ENCODE data around the gene ACTL6B.

ACTL6B gene

DNA sequence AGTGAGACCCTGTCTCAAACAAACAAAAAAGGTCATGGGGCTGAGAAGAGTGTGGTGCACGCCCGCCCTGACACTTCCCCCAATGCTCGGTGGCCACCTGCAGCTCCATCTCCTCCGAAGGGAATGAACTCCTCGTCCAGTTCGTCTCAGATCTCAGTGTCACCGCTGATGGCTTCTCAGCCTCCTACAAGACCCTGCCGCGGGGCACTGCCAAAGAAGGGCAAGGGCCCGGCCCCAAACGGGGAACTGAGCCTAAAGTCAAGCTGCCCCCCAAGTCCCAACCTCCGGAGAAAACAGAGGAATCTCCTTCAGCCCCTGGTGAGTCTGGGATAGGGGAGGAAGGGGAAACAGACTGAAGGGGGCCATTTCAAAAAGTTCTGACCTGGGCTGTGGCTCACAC lies 49.9 kb downstream of the ACTL6B start:
- H3K4me3 ChIP-seq (ENCODE audit: low read length) = no peak overlapping the region
- TF ChIP-seq, protein P1, sequence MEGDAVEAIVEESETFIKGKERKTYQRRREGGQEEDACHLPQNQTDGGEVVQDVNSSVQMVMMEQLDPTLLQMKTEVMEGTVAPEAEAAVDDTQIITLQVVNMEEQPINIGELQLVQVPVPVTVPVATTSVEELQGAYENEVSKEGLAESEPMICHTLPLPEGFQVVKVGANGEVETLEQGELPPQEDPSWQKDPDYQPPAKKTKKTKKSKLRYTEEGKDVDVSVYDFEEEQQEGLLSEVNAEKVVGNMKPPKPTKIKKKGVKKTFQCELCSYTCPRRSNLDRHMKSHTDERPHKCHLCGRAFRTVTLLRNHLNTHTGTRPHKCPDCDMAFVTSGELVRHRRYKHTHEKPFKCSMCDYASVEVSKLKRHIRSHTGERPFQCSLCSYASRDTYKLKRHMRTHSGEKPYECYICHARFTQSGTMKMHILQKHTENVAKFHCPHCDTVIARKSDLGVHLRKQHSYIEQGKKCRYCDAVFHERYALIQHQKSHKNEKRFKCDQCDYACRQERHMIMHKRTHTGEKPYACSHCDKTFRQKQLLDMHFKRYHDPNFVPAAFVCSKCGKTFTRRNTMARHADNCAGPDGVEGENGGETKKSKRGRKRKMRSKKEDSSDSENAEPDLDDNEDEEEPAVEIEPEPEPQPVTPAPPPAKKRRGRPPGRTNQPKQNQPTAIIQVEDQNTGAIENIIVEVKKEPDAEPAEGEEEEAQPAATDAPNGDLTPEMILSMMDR (conservative IDR thresholded peaks at IDR 0.05; ENCODE audit: low read length) = no peak
- no peak for DNase-seq (ENCODE audit: low read depth)

DNA sequence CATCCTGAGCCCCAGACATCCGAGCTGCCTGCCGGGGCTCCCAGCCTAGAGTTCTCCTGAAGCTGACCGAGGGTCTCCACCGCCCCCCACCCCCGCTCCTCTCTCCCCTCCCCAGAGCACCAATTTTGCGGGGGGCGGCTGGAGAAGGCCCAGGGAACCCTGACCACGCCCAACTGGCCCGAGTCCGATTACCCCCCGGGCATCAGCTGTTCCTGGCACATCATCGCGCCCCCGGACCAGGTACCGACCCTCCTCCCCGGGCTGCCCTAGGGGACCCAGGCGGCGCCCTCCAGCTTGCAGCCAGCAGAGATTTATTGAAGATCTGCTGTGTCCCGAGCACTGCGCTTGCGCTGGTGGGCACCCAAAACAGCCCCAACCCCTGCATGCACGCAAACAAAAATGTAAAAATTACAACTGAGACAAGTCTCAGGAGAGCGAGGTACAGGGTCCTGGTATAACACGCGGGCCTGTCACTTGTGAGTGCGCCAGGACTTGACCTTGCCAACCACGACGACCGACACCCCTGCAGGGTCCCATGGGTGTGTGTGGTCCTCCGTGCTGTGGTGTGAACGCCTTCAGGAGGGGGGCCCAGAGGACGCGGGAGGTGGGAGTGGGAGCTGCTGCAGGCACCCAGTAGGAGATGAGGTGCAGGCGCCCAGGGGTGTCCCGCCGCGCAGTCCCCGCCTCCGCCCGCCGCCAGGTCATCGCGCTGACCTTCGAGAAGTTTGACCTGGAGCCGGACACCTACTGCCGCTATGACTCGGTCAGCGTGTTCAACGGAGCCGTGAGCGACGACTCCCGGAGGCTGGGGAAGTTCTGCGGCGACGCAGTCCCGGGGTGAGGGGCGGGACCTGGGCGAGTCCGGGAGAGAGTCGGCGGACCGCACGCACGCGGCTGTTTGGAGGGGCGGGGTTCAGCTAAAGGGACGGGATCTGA lies 51.0 kb downstream of the ACTL6B start:
- DNase-seq (ENCODE audit: low read depth) = no peak
- TF ChIP-seq, protein P1 (conservative IDR thresholded peaks at IDR 0.05; ENCODE audit: low read length) = no peak
- H3K4me3 ChIP-seq (ENCODE audit: low read length) = peak overlapping the region; percentile 97

DNA sequence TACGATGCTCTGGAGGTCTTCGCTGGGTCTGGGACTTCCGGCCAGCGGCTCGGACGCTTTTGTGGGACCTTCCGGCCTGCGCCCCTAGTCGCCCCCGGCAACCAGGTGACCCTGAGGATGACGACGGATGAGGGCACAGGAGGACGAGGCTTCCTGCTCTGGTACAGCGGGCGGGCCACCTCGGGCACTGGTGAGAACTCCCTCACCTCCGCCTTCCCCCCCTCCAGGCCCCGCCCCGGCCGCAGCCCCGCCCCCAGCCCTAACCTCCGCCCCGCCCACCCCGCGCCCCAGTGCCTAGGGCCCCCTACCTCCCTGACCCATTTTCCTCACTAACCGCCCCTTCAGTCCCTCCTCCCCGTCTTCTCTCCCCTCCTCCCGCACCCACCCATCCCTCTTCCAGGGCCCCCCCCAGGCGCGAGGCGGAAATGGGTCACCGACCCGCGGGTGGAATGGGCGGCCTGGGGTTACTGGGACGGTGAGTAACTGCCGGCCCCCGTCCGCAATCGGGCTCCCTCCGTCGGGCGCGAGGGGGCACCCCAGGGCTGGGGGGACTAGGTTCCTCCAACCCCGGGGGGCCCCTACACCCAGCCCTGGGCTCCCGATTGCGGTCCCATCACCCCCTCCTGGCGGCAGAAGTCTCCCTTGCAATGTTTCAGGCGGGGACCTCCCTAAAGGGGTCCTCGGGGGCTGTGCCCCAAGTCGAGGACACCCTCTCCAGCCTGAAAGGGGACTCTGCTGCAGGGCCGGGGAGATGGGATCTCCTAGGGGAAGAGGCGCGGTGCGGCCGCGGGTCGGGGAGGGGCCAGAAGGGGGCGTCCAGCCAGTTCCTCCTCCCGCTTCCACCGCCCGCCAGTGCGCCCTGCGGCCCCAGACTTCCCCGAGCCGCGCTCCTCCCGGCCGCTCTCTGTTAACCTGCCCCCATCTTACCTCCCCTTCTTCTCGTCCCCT lies 51.9 kb downstream of the ACTL6B start:
- TF ChIP-seq, protein P1 (conservative IDR thresholded peaks at IDR 0.05; ENCODE audit: low read length) = peak; percentile 27
- peak overlapping the region; percentile 97 for H3K4me3 ChIP-seq (ENCODE audit: low read length)
- peak; percentile 53 for DNase-seq (ENCODE audit: low read depth)

DNA sequence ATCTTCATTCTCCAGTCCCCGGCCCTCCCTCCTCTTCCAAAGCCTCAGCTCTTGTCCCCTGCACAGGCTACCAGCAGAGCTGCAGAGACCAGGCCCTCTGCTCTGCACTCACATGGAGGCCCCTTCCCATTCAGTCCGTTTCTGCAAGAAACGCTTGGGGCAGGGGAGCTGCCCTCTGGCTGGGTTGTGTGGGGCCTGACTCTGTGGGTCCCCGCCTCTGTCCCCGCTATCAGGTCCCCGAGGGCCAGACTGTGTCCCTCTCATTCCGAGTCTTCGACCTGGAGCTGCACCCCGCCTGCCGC lies 52.6 kb downstream of the ACTL6B start:
- no peak for DNase-seq (ENCODE audit: low read depth)
- TF ChIP-seq, protein P1 (conservative IDR thresholded peaks at IDR 0.05; ENCODE audit: low read length) = no peak
- H3K4me3 ChIP-seq (ENCODE audit: low read length) = peak overlapping the region; percentile 97

DNA sequence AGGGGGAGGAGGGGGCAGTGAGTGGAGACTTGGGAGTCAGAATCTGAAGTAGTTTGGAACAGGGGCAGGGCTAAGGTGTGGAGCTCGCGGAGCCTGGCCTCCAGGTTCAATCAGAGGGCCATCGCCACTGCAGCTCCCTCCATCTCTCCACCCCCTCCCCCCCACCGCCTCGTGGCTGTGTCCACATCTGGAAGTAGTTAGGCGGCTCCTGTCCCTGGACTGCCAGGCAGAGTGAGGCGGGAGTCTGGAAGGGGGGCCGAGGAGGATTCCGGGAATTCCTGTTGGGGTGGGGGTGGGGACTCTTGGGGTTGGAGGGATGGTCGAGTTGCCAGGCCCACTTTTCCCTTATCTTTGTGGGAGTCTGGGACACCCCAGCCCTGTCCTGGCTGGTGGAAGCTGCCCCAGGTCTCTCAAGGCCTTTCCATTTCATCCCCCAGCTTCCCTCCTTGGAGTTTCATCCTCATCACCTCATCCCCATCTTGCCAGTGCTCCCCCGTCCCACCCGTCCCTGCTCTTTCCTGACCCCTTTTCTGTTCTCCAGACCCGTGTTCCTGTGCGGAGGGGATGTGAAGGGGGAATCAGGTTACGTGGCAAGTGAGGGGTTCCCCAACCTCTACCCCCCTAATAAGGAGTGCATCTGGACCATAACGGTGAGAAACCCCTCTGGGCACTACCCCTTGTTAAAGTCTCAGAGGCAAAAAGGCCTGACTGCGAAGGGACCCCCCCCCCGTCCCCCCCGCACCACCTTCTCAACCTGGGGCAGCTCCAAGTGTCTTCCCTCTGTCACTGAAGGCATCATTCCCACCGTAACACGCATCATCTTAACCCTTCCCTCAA lies 53.1 kb downstream of the ACTL6B start:
- TF ChIP-seq, protein P1 (conservative IDR thresholded peaks at IDR 0.05; ENCODE audit: low read length) = no peak
- H3K4me3 ChIP-seq (ENCODE audit: low read length) = peak overlapping the region; percentile 97
- DNase-seq (ENCODE audit: low read depth) = peak; percentile 89

DNA sequence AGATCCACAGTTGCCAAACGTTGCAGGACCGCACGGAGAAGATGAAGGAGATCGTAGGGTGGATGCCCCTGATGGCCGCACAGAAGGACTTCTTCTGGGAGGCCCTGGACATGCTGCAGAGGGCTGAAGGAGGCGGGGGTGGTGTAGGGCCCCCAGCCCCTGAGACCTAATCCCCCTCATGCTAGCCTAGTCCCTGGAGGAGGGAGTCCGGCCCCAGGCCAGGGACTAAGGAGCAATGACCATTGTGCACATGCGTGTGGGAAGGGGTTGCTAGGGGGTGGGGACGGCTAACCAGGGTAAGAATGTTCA lies 55.6 kb downstream of the ACTL6B start:
- TF ChIP-seq, protein P1 (conservative IDR thresholded peaks at IDR 0.05; ENCODE audit: low read length) = no peak
- DNase-seq (ENCODE audit: low read depth) = no peak
- no peak overlapping the region for H3K4me3 ChIP-seq (ENCODE audit: low read length)

Data from AG10803 (cell line).